GM12873 (cell line): ENCODE measurements around the gene GIMAP8.

Experiments
- TF ChIP-seq, protein P1 (sequence below): IDR thresholded peaks from 2 replicates; pipeline ENCODE4 v1.5.1; 2012; ENCODE audit warnings: low read depth, mild to moderate bottlenecking, moderate library complexity, low read length, control low read depth; ENCODE audit not compliant: insufficient read depth; ENCODE audit errors: missing control alignments

Gene GIMAP8

DNA sequence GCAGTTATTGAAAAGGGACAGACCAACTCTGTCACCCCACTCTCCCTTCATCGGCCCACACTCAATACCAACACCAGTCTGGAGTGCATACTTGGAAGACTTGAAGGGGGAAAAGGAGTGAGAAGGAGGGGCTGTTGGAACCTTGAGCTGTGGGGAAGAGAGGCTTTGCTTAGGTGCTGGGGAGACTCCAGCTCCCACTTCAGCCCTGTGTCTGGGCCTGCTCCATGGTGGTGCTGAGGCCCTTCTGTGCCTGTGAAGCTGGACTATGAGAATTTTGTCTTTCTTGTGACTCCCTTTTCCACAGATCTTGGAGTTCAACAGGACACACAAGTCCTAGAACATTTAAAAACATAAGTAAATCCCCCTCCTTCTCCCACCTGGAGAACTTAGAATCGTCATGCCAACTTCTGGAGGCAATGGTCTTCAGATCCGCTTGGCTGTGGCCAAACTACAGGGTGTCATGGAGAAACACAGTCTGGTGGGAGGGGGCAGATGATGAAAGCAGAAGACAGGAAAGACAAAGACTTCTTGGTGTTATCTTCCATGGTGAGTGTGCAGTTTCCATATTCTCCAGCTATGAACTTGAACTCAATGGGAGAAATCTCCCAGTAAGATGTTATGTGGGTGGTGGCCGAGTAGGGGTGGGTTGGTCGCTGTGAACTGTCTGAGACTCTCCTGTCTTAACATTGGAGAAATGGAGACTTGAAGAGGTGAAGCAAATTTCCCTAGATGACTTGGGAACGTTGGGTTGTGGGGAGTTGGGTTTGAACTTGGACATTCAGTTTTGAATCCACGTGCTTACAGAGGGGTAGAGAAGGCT, 18.4 kb upstream of the GIMAP8 start:
- TF ChIP-seq, protein P1, sequence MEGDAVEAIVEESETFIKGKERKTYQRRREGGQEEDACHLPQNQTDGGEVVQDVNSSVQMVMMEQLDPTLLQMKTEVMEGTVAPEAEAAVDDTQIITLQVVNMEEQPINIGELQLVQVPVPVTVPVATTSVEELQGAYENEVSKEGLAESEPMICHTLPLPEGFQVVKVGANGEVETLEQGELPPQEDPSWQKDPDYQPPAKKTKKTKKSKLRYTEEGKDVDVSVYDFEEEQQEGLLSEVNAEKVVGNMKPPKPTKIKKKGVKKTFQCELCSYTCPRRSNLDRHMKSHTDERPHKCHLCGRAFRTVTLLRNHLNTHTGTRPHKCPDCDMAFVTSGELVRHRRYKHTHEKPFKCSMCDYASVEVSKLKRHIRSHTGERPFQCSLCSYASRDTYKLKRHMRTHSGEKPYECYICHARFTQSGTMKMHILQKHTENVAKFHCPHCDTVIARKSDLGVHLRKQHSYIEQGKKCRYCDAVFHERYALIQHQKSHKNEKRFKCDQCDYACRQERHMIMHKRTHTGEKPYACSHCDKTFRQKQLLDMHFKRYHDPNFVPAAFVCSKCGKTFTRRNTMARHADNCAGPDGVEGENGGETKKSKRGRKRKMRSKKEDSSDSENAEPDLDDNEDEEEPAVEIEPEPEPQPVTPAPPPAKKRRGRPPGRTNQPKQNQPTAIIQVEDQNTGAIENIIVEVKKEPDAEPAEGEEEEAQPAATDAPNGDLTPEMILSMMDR: no peak

DNA sequence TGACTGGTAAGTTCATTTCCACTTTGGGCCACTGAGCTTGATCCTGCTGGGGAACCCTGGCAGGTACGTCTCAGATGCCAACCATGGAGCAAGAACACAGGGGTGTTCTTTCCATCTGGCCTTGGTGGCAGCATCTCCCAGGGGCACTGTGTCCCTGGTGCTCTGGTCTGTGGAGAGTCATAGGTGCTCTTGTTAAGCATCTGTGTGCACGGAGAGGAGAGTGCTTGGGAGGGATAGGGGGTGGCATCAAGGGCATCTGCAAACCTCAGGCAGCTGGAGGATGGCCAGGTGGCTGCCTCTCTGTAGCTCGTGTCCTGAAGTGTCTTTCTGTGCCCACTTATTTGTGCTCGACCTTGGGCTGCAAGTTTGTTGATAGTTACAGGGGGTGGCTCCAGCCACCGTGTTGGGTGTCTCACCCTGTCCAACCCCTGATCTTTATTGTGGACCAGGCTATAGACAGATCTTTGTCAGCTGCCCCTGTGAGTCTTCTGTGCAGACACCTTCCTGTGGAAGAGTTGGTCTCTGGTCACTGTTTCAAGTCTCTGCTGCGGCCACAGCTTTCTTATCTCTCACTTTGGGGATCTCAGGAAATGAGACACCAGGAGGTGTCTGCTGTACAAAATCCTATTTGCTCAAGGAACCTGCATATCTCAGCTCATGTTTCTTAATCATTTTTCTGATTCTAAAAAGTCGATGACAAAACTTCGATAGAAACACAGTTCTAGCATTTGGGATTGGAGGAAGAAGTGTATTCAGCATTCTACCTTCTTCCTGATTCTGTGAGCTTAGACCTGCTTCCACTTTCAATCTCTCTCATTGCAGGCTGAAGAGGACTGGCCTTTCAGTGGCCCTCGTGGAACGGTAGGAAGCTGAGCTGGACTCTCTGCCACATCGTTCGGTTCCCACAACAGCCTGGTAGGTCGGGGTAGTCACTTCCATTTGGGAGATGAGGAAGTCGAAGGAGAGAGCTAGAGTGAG, 17.2 kb upstream of the GIMAP8 start:
- TF ChIP-seq, protein P1: no peak

DNA sequence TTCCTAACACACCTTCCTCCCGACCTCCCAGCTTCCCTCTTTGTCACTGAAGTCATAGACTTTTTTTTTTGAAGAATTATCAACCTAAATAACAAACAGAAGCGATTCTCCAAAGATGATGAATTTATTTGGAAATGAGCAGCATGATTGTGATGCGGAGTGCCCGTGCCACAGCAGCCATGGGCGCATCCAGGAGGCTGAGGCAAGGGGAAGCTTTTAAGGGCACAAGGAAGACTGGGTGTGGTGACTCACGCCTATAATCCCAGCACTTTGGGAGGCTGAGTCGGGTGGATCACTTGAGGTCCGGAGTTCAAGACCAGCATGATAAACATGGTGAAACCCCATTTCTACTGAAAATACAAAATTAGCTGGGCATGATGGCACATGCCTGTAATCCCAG, 16.2 kb upstream of the GIMAP8 start:
- TF ChIP-seq, protein P1: no peak

DNA sequence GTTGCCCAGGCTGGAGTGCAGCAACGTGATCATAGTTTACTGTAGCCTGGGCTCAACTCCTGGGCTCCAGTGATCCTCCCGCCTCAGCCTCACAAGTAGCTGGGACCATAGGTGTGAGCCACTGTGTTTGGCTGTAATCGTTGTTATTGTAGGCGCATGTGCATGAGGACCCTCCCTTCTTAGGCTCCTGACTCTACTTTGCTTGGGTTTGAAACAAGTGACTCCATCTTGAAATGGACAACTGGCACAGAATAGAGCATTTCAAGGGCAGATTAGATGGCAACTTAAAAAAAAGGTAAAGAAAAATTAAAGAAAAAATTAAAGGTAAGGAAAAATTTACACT, 15.4 kb upstream of the GIMAP8 start:
- TF ChIP-seq, protein P1: no peak

DNA sequence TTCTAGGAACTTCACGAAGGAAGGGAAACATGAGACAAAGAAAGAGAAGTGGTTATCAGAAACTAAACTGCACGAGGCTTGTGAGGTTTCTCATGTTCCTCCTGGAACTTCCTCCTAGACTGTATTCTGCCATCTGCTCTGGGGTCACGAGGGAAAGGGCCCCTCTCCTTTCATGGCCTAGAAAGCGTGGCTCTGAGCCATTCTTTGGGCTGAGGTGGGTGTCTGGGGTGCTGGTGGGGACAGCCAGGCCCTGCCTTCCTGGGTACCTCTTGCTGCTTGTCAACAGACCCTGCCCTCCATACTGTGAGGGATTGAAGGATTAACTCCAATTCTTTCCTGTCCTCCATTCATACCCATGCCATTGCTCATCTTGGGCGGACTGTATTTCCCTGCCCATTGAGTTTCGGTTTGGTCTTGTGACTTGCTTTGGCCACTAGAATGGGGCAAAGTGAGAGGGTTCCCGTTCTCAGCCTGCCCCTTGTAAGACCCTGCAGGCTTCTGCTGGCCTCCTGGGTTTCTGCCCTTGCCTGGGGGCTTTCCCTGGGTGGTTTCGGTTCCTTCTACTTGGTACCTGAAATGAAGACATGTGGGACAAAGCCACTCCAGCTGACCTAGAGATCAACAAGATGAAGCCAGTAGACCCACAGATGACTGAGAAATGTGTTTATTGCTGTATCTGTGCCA, 14.9 kb upstream of the GIMAP8 start:
- TF ChIP-seq, protein P1: no peak

DNA sequence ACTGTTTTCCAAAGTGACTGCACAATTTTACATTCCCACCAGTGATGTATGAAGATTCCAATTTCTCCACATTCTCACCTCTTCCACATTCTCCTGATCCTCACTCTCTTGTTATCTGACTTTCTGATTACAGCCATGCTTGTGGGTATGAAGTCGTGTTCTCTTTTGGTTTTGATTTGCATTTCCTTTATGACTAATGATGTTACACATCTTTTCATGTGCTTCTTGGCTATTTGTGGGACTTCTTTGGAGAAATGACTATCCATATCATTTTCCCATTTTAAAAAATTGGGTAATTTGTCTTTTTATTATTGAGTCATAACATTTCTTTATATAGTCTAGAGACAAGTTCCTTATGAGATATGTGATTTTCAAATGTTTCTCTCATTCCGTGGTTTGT, 10.5 kb upstream of the GIMAP8 start:
- TF ChIP-seq, protein P1: no peak
